NCI-H146 treated with DMSO at 0.1 percent for 48 hours (cell line): ENCODE data around the gene ABLIM1.

Experiments
- DNase-seq: peaks from one replicate; lab custom pipeline; 2025; ENCODE audit not compliant: unreplicated experiment; lab: John Stamatoyannopoulos, UW

Gene ABLIM1

GRCh38 chr10:114523876-114524275, 134.2 kb downstream of the ABLIM1 start:
- peak; percentile 85 for DNase-seq

GRCh38 chr10:114521255-114521654, 136.8 kb downstream of the ABLIM1 start:
- no peak for DNase-seq

- DNase-seq: peak; percentile 68
These were observed 137.6 kb downstream of the ABLIM1 start for GRCh38 chr10:114520453-114520852.

GRCh38 chr10:114519756-114520293, 138.2 kb downstream of the ABLIM1 start:
- DNase-seq: no peak

GRCh38 chr10:114519306-114519669, 138.8 kb downstream of the ABLIM1 start:
- DNase-seq: no peak

- DNase-seq: no peak
These were observed 139.4 kb downstream of the ABLIM1 start for GRCh38 chr10:114518401-114519305.

- no peak for DNase-seq
These were observed 140.5 kb downstream of the ABLIM1 start for GRCh38 chr10:114517368-114518250.

GRCh38 chr10:114516356-114516755, 141.7 kb downstream of the ABLIM1 start:
- no peak for DNase-seq

GRCh38 chr10:114515298-114515914, 142.7 kb downstream of the ABLIM1 start:
- DNase-seq: no peak

GRCh38 chr10:114513381-114513792, 144.7 kb downstream of the ABLIM1 start:
- no peak for DNase-seq

GRCh38 chr10:114511881-114512280, 146.2 kb downstream of the ABLIM1 start:
- no peak for DNase-seq

GRCh38 chr10:114508376-114508775, 149.7 kb downstream of the ABLIM1 start:
- no peak for DNase-seq

- no peak for DNase-seq
These were observed 150.6 kb downstream of the ABLIM1 start for GRCh38 chr10:114507449-114507848.

GRCh38 chr10:114506871-114507385, 151.1 kb downstream of the ABLIM1 start:
- DNase-seq: no peak

- peak; percentile 18 for DNase-seq
These were observed 153.1 kb downstream of the ABLIM1 start for GRCh38 chr10:114504769-114505579.

- DNase-seq: no peak
These were observed 156.0 kb downstream of the ABLIM1 start for GRCh38 chr10:114502074-114502473.

- no peak for DNase-seq
These were observed 156.4 kb downstream of the ABLIM1 start for GRCh38 chr10:114501650-114502049.

- DNase-seq: no peak
These were observed 157.4 kb downstream of the ABLIM1 start for GRCh38 chr10:114500643-114501042.

GRCh38 chr10:114499630-114500190, 158.4 kb downstream of the ABLIM1 start:
- no peak for DNase-seq

GRCh38 chr10:114499116-114499515, 159.0 kb downstream of the ABLIM1 start:
- DNase-seq: no peak
